Fibroblast of skin of left biceps (primary cell): Measurements from ENCODE around the gene HHIPL1.

Source experiments
- DNase-seq, 2 experiments: peaks; one replicate each; pipeline ENCODE4 v3.0.0-alpha.2; 2013; ENCODE audit warnings: low read depth in 2 of 2

HHIPL1 gene

GRCh38 chr14:99644723-99645544, at the start of gene HHIPL1:
Gene HHIPL1, plus strand, starts transcription at chr14:99645129. Its CDS starts 79 bp downstream, at chr14:99645208.
- DNase-seq: no peak

GRCh38 chr14:99595524-99595923, 49.4 kb upstream of the HHIPL1 start:
- no peak for DNase-seq

- DNase-seq: no peak
Measured at GRCh38 chr14:99596071-99596627, 48.8 kb upstream of the HHIPL1 start.

- no peak for DNase-seq
Measured at GRCh38 chr14:99596772-99597171, 48.2 kb upstream of the HHIPL1 start.

- no peak for DNase-seq
Measured at GRCh38 chr14:99597911-99598600, 46.9 kb upstream of the HHIPL1 start.

GRCh38 chr14:99598774-99599173, 46.2 kb upstream of the HHIPL1 start:
- no peak for DNase-seq

- DNase-seq: no peak
Measured at GRCh38 chr14:99599393-99599792, 45.5 kb upstream of the HHIPL1 start.

- DNase-seq: no peak
Measured at GRCh38 chr14:99600232-99600888, 44.6 kb upstream of the HHIPL1 start.

- DNase-seq: no peak
Measured at GRCh38 chr14:99601361-99601831, 43.5 kb upstream of the HHIPL1 start.

- no peak for DNase-seq
Measured at GRCh38 chr14:99602054-99602787, 42.7 kb upstream of the HHIPL1 start.

GRCh38 chr14:99602788-99603415, 42.0 kb upstream of the HHIPL1 start:
- no peak for DNase-seq

GRCh38 chr14:99603471-99604277, 41.3 kb upstream of the HHIPL1 start, which contains the start of gene CCDC85C:
Gene CCDC85C, minus strand, starts transcription at chr14:99604207. Its CDS starts 248 bp downstream, at chr14:99603959.
- DNase-seq: no peak

GRCh38 chr14:99604278-99604765, 40.6 kb upstream of the HHIPL1 start:
- peak; percentile 95 to 96 for DNase-seq

- DNase-seq: no peak
Measured at GRCh38 chr14:99604766-99605298, 40.1 kb upstream of the HHIPL1 start.

GRCh38 chr14:99605299-99605961, 39.5 kb upstream of the HHIPL1 start:
- DNase-seq: peak in 1 of 2 experiments; percentile 20

GRCh38 chr14:99606359-99606758, 38.6 kb upstream of the HHIPL1 start:
- DNase-seq: no peak

GRCh38 chr14:99608591-99608990, 36.3 kb upstream of the HHIPL1 start:
- no peak for DNase-seq

GRCh38 chr14:99609245-99610170, 35.4 kb upstream of the HHIPL1 start:
- no peak for DNase-seq
